Karpas-422 (cell line): ENCODE measurements around the gene CCDC85B. TPM values are rescaled to one million over a fixed set of nuclear protein-coding genes. Genes with fewer than 3 reads are reported as not detected.
A peak's percentile ranks its signal among the peaks of the same experiment; 100 is the strongest.

Experiments
- DNase-seq: peaks from one replicate; pipeline ENCODE4 v3.0.0-alpha.2; 2015
- H2AFZ ChIP-seq: fragments of 200-600 bp; sonication (generic); 2 replicates; pipeline ENCODE4 v1.6.1; 2014; ENCODE audit warnings: antibody characterized with exemption, low read length, mixed read lengths
- H3K27ac ChIP-seq: fragments of 200-600 bp; sonication (generic); 2 replicates; pipeline ENCODE4 v1.5.1; 2014; ENCODE audit warnings: mild to moderate bottlenecking, low read length, moderate library complexity
- H3K27me3 ChIP-seq: fragments of 200-600 bp; sonication (generic); 2 replicates; pipeline ENCODE4 v1.6.1; 2014; ENCODE audit warnings: low read length, mixed read lengths
- H3K36me3 ChIP-seq: fragments of 200-600 bp; sonication (generic); 2 replicates; pipeline ENCODE4 v1.6.1; 2014; ENCODE audit warnings: low read length, mixed read lengths; ENCODE audit not compliant: insufficient read depth
- H3K4me1 ChIP-seq: fragments of 200-600 bp; sonication (generic); 2 replicates; pipeline ENCODE4 v1.6.1; 2014; ENCODE audit warnings: mild to moderate bottlenecking, low read length, mixed read lengths
- H3K4me2 ChIP-seq: fragments of 200-600 bp; sonication (generic); 2 replicates; pipeline ENCODE4 v1.6.1; 2014; ENCODE audit warnings: low read length, low read depth, mild to moderate bottlenecking; ENCODE audit not compliant: poor library complexity, severe bottlenecking
- H3K4me3 ChIP-seq: fragments of 200-600 bp; sonication (generic); 2 replicates; pipeline ENCODE4 v1.5.1; 2014; ENCODE audit warnings: mild to moderate bottlenecking, antibody characterized with exemption, low read length, mixed read lengths
- H3K79me2 ChIP-seq: fragments of 200-600 bp; sonication (generic); 2 replicates; pipeline ENCODE4 v1.6.1; 2014; ENCODE audit warnings: mild to moderate bottlenecking, low read length, mixed read lengths
- H3K9ac ChIP-seq: fragments of 200-600 bp; sonication (generic); 2 replicates; pipeline ENCODE4 v1.6.0; 2014; ENCODE audit warnings: low read length
- H3K9me2 ChIP-seq: fragments of 200-600 bp; sonication (generic), shearing (Covaris generic); replicated peaks from 2 replicates; pipeline ENCODE4 v1.6.0; 2014; ENCODE audit warnings: mild to moderate bottlenecking, low read length, moderate library complexity; ENCODE audit not compliant: insufficient read depth
- H3K9me3 ChIP-seq: fragments of 300-700, 200-600 bp; sonication (generic); 2 replicates; pipeline ENCODE4 v1.6.1; 2014; ENCODE audit warnings: low read length, mixed read lengths
- H4K20me1 ChIP-seq: fragments of 200-600 bp; sonication (generic); 2 replicates; pipeline ENCODE4 v1.6.1; 2014; ENCODE audit warnings: mild to moderate bottlenecking, antibody characterized with exemption, low read length, low read depth; ENCODE audit not compliant: insufficient read depth
- total RNA-seq: library from RNA; depleted of rRNA; stranded (reverse); fragments of >200 nt; shearing (Covaris generic); gene quantifications from 2 replicates; pipeline ENCODE4 v1.2.3, GENCODE V29; 2014; ENCODE audit warnings: low replicate concordance

Gene CCDC85B
- total RNA-seq, 1 experiment from 2014 or later = 21.3 TPM

DNA sequence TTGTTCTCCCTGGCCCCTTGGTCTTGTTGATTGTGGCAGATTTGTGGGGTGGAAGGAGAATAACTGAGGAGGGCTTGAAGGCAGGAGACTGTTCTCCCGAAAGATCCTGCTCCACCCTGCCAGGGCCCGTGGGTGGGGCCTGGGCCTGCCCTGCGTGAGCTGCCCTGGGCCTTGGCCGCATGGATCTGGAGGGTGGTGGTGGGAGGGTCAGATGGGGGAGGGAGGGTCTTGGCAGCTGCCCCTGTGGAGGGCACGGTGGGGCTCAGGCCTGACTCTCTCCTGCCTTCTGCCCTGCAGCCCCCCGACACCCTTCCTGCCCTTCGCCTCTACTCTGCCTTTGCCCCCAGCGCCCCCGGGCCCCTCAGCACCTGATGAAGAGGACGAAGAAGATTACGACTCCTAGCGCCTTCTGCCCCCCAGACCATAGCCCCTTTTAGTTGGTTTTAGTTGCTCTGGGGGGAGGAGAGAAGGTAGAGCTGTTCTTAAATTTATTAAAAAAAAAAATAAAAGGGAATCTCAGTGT is 30.6 kb downstream of the CCDC85B start:
- Histone ChIP-seq H3K9ac (no peak overlapping the region), H3K9me3 (no peaks in the 10 kb centered on the region), H3K4me2 (peak overlapping the region; percentile 73), H3K9me2 (no peaks in the 10 kb centered on the region), H3K27me3 (no peaks in the 10 kb centered on the region), H2AFZ (no peak overlapping the region), H3K27ac (no peak overlapping the region), H3K4me3 (no peak overlapping the region), H3K36me3 (no peaks in the 10 kb centered on the region), H3K79me2 (peaks cover 9% of the 10 kb centered on the region; the same call in 1 of the 2 replicates), H3K4me1 (peaks cover 20% of the 10 kb centered on the region), H4K20me1 (no peaks in the 10 kb centered on the region)
- no peak for DNase-seq

DNA sequence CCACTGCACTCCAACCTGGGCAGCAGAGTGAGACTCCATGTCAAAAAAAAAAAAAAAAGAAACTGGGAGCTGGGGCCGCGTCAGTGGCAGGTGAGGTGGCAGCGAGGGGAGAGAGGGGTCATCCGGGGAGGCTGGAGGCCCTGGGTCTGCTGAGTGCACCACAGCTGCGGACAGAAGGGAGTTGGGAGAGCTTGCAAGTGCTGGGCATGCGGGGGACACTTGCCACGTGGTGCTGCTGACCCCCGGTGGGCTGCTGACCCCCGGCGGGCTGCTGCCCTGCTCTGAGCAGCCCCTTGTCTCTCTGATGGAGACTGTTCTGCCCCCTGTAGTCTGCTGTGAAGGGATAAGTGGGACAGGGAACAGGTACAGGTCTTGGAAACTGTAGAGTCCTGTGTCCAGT is 31.4 kb downstream of the CCDC85B start:
- no peaks in the 10 kb centered on the region for H3K36me3 ChIP-seq
- H3K27ac ChIP-seq = no peak overlapping the region
- H3K79me2 ChIP-seq = peaks cover 9% of the 10 kb centered on the region; the same call in 1 of the 2 replicates
- no peaks in the 10 kb centered on the region for H3K9me3 ChIP-seq
- no peak overlapping the region for H3K9ac ChIP-seq
- H3K9me2 ChIP-seq = no peaks in the 10 kb centered on the region
- no peaks in the 10 kb centered on the region for H3K27me3 ChIP-seq
- H3K4me1 ChIP-seq = peaks cover 20% of the 10 kb centered on the region
- H3K4me3 ChIP-seq = no peak overlapping the region
- no peak overlapping the region for H3K4me2 ChIP-seq
- H2AFZ ChIP-seq = no peak overlapping the region
- no peak for DNase-seq
- no peaks in the 10 kb centered on the region for H4K20me1 ChIP-seq

DNA sequence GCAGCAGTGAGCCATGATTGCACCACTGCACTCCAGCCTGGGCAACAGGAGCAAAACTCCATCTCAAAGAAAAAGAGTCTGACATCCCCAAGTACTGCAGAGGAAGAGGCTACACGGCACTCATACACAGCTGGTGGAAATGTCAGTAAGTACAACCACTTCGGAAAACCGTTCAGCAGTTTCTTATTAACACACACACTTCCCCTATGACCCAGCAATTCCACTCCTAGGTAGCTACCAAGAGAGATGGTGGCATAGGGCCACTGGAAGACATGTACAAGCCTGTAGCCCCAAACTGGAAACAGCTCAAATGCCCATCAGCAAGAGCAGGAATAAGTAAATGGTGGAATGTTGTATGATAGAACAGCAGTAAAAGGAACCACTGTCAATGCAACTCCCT is 32.1 kb downstream of the CCDC85B start:
- H3K4me2 ChIP-seq = no peak overlapping the region
- H3K4me1 ChIP-seq = peaks cover 18% of the 10 kb centered on the region
- H3K9ac ChIP-seq = no peak overlapping the region
- no peaks in the 10 kb centered on the region for H3K9me3 ChIP-seq
- no peak overlapping the region for H3K4me3 ChIP-seq
- H3K27me3 ChIP-seq = no peaks in the 10 kb centered on the region
- no peaks in the 10 kb centered on the region for H4K20me1 ChIP-seq
- H2AFZ ChIP-seq = no peak overlapping the region
- no peak for DNase-seq
- no peaks in the 10 kb centered on the region for H3K36me3 ChIP-seq
- peaks cover 9% of the 10 kb centered on the region; the same call in 1 of the 2 replicates for H3K79me2 ChIP-seq
- H3K9me2 ChIP-seq = no peaks in the 10 kb centered on the region
- H3K27ac ChIP-seq = no peak overlapping the region

DNA sequence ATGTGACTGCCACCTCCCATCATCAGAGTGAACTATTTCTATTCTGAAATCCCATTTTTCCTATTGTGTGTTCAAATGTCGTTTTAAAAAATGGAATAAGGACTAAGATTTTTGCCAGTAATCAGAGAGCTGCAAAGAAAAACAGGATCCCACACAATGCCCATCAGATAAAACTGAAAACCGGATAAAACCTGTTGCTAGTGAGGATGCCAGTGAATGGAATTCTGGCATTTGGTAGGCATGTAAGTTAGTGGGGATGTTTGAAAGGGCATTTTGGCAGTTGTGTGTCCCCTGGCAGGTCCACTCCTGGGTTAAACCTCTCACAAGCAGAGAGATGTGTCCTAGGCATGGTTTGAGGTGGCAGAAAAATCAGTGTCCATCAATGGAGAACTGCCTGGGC is 34.9 kb downstream of the CCDC85B start:
- Histone ChIP-seq H2AFZ (no peak overlapping the region), H3K4me1 (peaks cover 10% of the 10 kb centered on the region), H3K36me3 (no peaks in the 10 kb centered on the region), H3K9ac (no peak overlapping the region), H3K4me3 (no peak overlapping the region), H3K9me3 (no peaks in the 10 kb centered on the region), H3K79me2 (no peaks in the 10 kb centered on the region), H4K20me1 (no peaks in the 10 kb centered on the region), H3K27ac (no peak overlapping the region), H3K4me2 (no peak overlapping the region), H3K9me2 (no peaks in the 10 kb centered on the region), H3K27me3 (no peaks in the 10 kb centered on the region)
- no peak for DNase-seq

DNA sequence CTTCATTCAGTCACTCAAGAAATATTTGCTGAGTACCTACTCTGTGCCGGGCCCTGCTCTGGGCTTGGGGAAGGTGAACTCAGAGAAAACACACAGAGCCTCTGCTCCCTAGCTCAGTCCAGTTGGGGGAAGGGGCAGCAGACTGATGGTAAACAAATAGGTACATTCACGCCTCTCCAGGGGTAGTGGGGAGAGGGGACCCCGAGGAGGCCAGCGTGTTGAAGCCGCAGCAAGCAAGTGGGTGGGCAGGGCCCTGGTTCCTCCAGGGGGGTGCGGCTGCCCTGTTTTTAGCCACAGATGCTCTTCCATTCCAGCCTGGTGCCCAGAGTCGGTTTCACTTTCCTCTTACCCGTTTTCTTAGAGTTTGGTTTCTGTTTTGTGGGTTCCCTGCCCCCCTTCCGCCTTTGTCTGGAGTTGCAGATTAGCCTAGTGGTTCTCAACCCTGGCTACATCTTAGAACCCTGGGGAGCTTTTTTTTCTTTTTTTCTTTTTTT is 37.5 kb downstream of the CCDC85B start:
- H4K20me1 ChIP-seq = no peaks in the 10 kb centered on the region
- H3K36me3 ChIP-seq = no peaks in the 10 kb centered on the region
- H3K4me2 ChIP-seq = no peak overlapping the region
- H2AFZ ChIP-seq = no peak overlapping the region
- H3K9me3 ChIP-seq = no peaks in the 10 kb centered on the region
- no peaks in the 10 kb centered on the region for H3K27me3 ChIP-seq
- no peak overlapping the region for H3K4me3 ChIP-seq
- no peaks in the 10 kb centered on the region for H3K79me2 ChIP-seq
- H3K9me2 ChIP-seq = no peaks in the 10 kb centered on the region
- H3K9ac ChIP-seq = peak overlapping the region; percentile 2; the same call in 1 of the 2 replicates
- peak; percentile 68 for DNase-seq
- peaks cover 6% of the 10 kb centered on the region for H3K4me1 ChIP-seq
- no peak overlapping the region for H3K27ac ChIP-seq

DNA sequence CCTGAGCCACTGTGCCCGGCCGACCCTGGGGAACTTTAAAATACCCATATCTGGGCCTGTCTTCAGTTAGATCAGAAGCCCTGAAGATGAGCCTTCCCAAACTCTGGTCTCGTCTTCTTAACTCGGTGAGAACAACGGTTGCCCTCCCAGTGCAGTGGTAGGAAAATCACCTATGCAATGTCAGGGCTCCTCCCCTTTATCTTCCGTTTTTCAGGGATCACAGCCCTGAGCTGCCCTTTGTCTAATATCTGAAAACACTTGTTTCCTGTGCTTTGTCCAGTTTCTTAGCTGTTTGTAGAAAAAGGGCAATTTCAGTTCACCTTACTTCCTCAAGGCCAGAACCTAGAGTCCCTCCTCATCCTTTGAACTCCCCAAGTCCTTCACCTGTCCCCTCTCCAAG is 38.2 kb downstream of the CCDC85B start:
- H3K4me1 ChIP-seq = peaks cover 6% of the 10 kb centered on the region
- H3K27ac ChIP-seq = no peak overlapping the region
- H4K20me1 ChIP-seq = no peaks in the 10 kb centered on the region
- no peak overlapping the region for H2AFZ ChIP-seq
- H3K9me2 ChIP-seq = no peaks in the 10 kb centered on the region
- H3K79me2 ChIP-seq = no peaks in the 10 kb centered on the region
- no peak overlapping the region for H3K9ac ChIP-seq
- no peak overlapping the region for H3K4me2 ChIP-seq
- H3K9me3 ChIP-seq = no peaks in the 10 kb centered on the region
- H3K36me3 ChIP-seq = no peaks in the 10 kb centered on the region
- DNase-seq = no peak
- H3K27me3 ChIP-seq = no peaks in the 10 kb centered on the region
- H3K4me3 ChIP-seq = no peak overlapping the region

DNA sequence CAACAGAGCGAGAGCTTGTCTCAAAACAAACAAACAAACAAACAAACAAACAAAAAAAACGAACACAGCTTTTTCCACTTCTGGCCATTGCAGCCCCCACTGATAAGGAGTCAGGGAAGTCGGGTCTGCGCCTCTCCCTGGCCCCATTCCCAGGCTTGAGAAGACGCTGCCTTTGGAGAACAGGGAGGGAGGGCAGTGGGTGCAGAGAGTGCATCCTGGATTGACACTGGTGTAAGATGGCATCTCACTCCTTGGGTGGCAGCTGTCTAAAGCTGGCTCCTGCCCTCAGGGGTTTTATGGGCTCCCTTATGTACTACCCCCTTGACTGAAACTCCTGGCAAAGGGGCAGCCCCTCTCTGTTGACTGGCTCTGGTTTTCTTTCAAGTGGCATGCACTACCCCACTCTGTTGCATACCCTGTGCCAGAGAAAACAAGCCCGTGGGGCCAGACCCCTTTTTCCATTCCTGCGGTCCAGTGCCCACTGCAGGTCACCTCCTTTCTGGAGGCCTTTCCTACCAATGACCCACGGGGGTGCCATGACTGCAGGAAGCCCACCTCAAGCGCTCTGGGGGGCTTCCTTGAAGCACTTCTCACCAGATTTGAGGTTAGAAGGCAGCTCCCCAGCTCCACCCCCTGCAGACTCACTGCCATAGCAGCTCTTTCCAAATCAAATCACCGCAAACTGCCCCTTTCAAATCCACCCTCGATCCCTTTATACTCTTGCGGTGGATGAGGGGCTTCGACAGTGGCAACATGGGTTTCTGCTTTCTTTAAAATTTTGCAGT is 41.5 kb downstream of the CCDC85B start:
- no peaks in the 10 kb centered on the region for H4K20me1 ChIP-seq
- no peak overlapping the region for H3K27ac ChIP-seq
- no peak overlapping the region for H3K4me2 ChIP-seq
- H3K79me2 ChIP-seq = no peaks in the 10 kb centered on the region
- H3K9me3 ChIP-seq = no peaks in the 10 kb centered on the region
- H3K27me3 ChIP-seq = no peaks in the 10 kb centered on the region
- no peaks in the 10 kb centered on the region for H3K36me3 ChIP-seq
- no peak overlapping the region for H3K9ac ChIP-seq
- no peak overlapping the region for H2AFZ ChIP-seq
- peaks cover 6% of the 10 kb centered on the region for H3K4me1 ChIP-seq
- DNase-seq = no peak
- no peaks in the 10 kb centered on the region for H3K9me2 ChIP-seq
- H3K4me3 ChIP-seq = no peak overlapping the region

DNA sequence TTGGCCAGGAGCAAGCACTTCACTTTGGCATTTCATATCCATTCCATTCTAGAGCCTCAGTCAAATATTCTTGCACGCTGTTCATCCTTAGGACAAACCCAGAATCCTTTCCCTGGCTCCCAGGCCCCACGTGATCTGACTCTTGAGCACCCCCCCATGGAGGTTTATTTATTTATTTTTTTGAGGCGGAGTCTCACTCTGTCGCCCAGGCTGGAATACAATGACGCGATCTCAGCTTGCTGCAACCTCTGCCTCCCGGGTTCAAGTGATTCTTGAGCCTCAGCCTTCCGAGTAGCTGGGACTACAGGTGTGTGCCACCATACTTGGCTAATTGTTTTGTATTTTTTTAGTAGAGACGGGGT is 42.1 kb downstream of the CCDC85B start:
- no peaks in the 10 kb centered on the region for H3K79me2 ChIP-seq
- no peak overlapping the region for H3K9ac ChIP-seq
- H3K27ac ChIP-seq = no peak overlapping the region
- no peak overlapping the region for H3K4me2 ChIP-seq
- no peaks in the 10 kb centered on the region for H4K20me1 ChIP-seq
- no peaks in the 10 kb centered on the region for H3K27me3 ChIP-seq
- no peak for DNase-seq
- H3K4me3 ChIP-seq = no peak overlapping the region
- no peak overlapping the region for H2AFZ ChIP-seq
- H3K9me2 ChIP-seq = no peaks in the 10 kb centered on the region
- peaks cover 6% of the 10 kb centered on the region for H3K4me1 ChIP-seq
- no peaks in the 10 kb centered on the region for H3K36me3 ChIP-seq
- H3K9me3 ChIP-seq = no peaks in the 10 kb centered on the region
